Measurements from ENCODE around the gene MSRB2.

The MSRB2 gene

GRCh38 chr10:23156447-23157150 lies 61.2 kb downstream of the MSRB2 start:
- Histone ChIP-seq H3K4me1 (ENCODE audit: control insufficient read depth in 1 of 2, insufficient read depth in 2 of 2, low read length in 2 of 2) (no peaks in the 10 kb centered on the region), H3K27ac (ENCODE audit: low read length) (no peak overlapping the region), H3K27me3 (ENCODE audit: low read depth, low read length) (no peaks in the 10 kb centered on the region), H3K4me3 (ENCODE audit: low read depth in 1 of 2, low read length in 2 of 2) (no peak overlapping the region), H3K9me3 (ENCODE audit: control insufficient read depth in 1 of 2, low read length in 2 of 2) (no peaks in the 10 kb centered on the region), H3K36me3 (ENCODE audit: control insufficient read depth in 1 of 2, insufficient read depth in 2 of 2, low read length in 2 of 2) (no peaks in the 10 kb centered on the region)

GRCh38 chr10:23157239-23157681 lies 61.9 kb downstream of the MSRB2 start:
- H3K27me3 ChIP-seq (ENCODE audit: low read depth, low read length), result no peaks in the 10 kb centered on the region
- H3K4me1 ChIP-seq (ENCODE audit: control insufficient read depth in 1 of 2, insufficient read depth in 2 of 2, low read length in 2 of 2), result no peaks in the 10 kb centered on the region
- H3K27ac ChIP-seq (ENCODE audit: low read length), result no peak overlapping the region
- H3K4me3 ChIP-seq (ENCODE audit: low read depth in 1 of 2, low read length in 2 of 2), result no peak overlapping the region
- H3K36me3 ChIP-seq (ENCODE audit: control insufficient read depth in 1 of 2, insufficient read depth in 2 of 2, low read length in 2 of 2), result no peaks in the 10 kb centered on the region
- no peaks in the 10 kb centered on the region for H3K9me3 ChIP-seq (ENCODE audit: control insufficient read depth in 1 of 2, low read length in 2 of 2)

GRCh38 chr10:23157691-23158369 lies 62.5 kb downstream of the MSRB2 start:
- no peak overlapping the region for H3K27ac ChIP-seq (ENCODE audit: low read length)
- H3K9me3 ChIP-seq (ENCODE audit: control insufficient read depth in 1 of 2, low read length in 2 of 2), result no peaks in the 10 kb centered on the region
- H3K27me3 ChIP-seq (ENCODE audit: low read depth, low read length), result no peaks in the 10 kb centered on the region
- peak overlapping the region in 1 of 2 donors; percentile 12 for H3K4me3 ChIP-seq (ENCODE audit: low read depth in 1 of 2, low read length in 2 of 2)
- no peaks in the 10 kb centered on the region for H3K4me1 ChIP-seq (ENCODE audit: control insufficient read depth in 1 of 2, insufficient read depth in 2 of 2, low read length in 2 of 2)
- no peaks in the 10 kb centered on the region for H3K36me3 ChIP-seq (ENCODE audit: control insufficient read depth in 1 of 2, insufficient read depth in 2 of 2, low read length in 2 of 2)

- Histone ChIP-seq H3K9me3 (ENCODE audit: control insufficient read depth in 1 of 2, low read length in 2 of 2) (no peaks in the 10 kb centered on the region), H3K36me3 (ENCODE audit: control insufficient read depth in 1 of 2, insufficient read depth in 2 of 2, low read length in 2 of 2) (no peaks in the 10 kb centered on the region), H3K4me1 (ENCODE audit: control insufficient read depth in 1 of 2, insufficient read depth in 2 of 2, low read length in 2 of 2) (no peaks in the 10 kb centered on the region), H3K27ac (ENCODE audit: low read length) (no peak overlapping the region), H3K4me3 (ENCODE audit: low read depth in 1 of 2, low read length in 2 of 2) (peak overlapping the region in 1 of 2 donors; percentile 12), H3K27me3 (ENCODE audit: low read depth, low read length) (no peaks in the 10 kb centered on the region)
Measured at GRCh38 chr10:23158370-23158769, 63.0 kb downstream of the MSRB2 start.

- no peaks in the 10 kb centered on the region for H3K9me3 ChIP-seq (ENCODE audit: control insufficient read depth in 1 of 2, low read length in 2 of 2)
- H3K4me1 ChIP-seq (ENCODE audit: control insufficient read depth in 1 of 2, insufficient read depth in 2 of 2, low read length in 2 of 2), result peaks cover 0 to 14% of the 10 kb centered on the region in 2 donors
- H3K36me3 ChIP-seq (ENCODE audit: control insufficient read depth in 1 of 2, insufficient read depth in 2 of 2, low read length in 2 of 2), result no peaks in the 10 kb centered on the region
- H3K27me3 ChIP-seq (ENCODE audit: low read depth, low read length), result peaks cover 16% of the 10 kb centered on the region
- no peak overlapping the region for H3K4me3 ChIP-seq (ENCODE audit: low read depth in 1 of 2, low read length in 2 of 2)
- H3K27ac ChIP-seq (ENCODE audit: low read length), result no peak overlapping the region
Measured at GRCh38 chr10:23171232-23171876, 76.0 kb downstream of the MSRB2 start.
